Sigmoid colon (tissue), 7 donors: ENCODE results near the gene GRHL1. TPM values are rescaled to one million over a fixed set of nuclear protein-coding genes. Genes with fewer than 3 reads are reported as not detected.

Experiments used
- DNase-seq: peaks from one replicate; pipeline ENCODE4 v3.0.0-alpha.2; 2019
- H3K27ac ChIP-seq, 4 donors: fragments of 200-600 bp; sonication (generic); one replicate each; pipeline ENCODE4 v1.5.1; 2016 to 2019; ENCODE audit warnings: mild to moderate bottlenecking in 1 of 4
- H3K27me3 ChIP-seq, 3 donors: fragments of 200-600 bp; sonication (generic); one replicate each; pipeline ENCODE4 v1.5.1; 2019; ENCODE audit warnings: mild to moderate bottlenecking in 1 of 3
- H3K36me3 ChIP-seq, 4 donors: fragments of 200-600 bp; sonication (generic); one replicate each; pipeline ENCODE4 v1.5.1; 2016 to 2019
- H3K4me1 ChIP-seq, 4 donors: fragments of 200-600 bp; sonication (generic); one replicate each; pipeline ENCODE4 v1.5.1; 2017 to 2019
- H3K4me3 ChIP-seq, 4 donors: fragments of 200-600 bp; sonication (generic); one replicate each; pipeline ENCODE4 v1.5.1; 2017 to 2019; ENCODE audit warnings: mild to moderate bottlenecking in 2 of 4, moderate library complexity in 1 of 4
- H3K9me3 ChIP-seq, 4 donors: fragments of 200-600 bp in 3 of 4; sonication (generic) in 3 of 4; one replicate each; pipeline versions ENCODE4 v1.5.1 to v1.6.1; 2013 to 2019
- CTCF ChIP-seq, 4 experiments: fragments of 450-650 bp in 3 of 4; fragments of 200-600 bp in 1 of 4; IDR thresholded peaks; one replicate each; pipeline ENCODE4 v1.5.1; 2016 to 2019; ENCODE audit warnings: antibody characterized with exemption in 4 of 4, mild to moderate bottlenecking in 3 of 4, moderate library complexity in 2 of 4
- EP300 ChIP-seq, 4 donors: sonication (generic); formaldehyde crosslinking; IDR thresholded peaks; one replicate each; pipeline ENCODE4 v1.6.1; 2017; ENCODE audit warnings: antibody characterized with exemption in 4 of 4
- POLR2A ChIP-seq, 2 donors: fragments of 450-650 bp; IDR thresholded peaks; one replicate each; pipeline ENCODE4 v1.6.1; 2016; ENCODE audit warnings: antibody characterized with exemption in 2 of 2, mild to moderate bottlenecking in 2 of 2, moderate library complexity in 2 of 2
- POLR2AphosphoS5 ChIP-seq, 4 donors: sonication (generic); formaldehyde crosslinking; IDR thresholded peaks; one replicate each; pipeline ENCODE4 v1.6.1; 2017; ENCODE audit warnings: antibody characterized with exemption in 4 of 4
- WGBS, 2 donors: extraction: QIAGEN DNeasy Blood & Tissue Kit; methylation state at CpG; one replicate each; pipeline ENCODE4 v1.1.7; 2013; 5-methylcytosine and 5-hydroxymethylcytosine counted together
- intact Hi-C: fragments of 100-400 bp; cut with DNase I; formaldehyde crosslinking; loops from one replicate; pipeline ENCODE4 v1.15.1; 2023
- polyA plus RNA-seq, 3 donors: library from polyadenylated mRNA; stranded (reverse); fragments of 200-250 nt; gene quantifications; one replicate each; pipeline ENCODE4 v1.2.3, GENCODE V29; 2013
- total RNA-seq, 4 donors: library from RNA; depleted of rRNA; stranded (reverse); fragments of >200 nt; gene quantifications; one replicate each; pipeline ENCODE4 v1.1.0, GENCODE V29; 2016
- donor health status: healthy with polysubstance abuse.
- donor health status: Bipolar disorder and iron deficiency.
- donor health status: healthy.

The GRHL1 gene
- total and polyA plus RNA-seq, 7 donors = under 0.01 to 4.2 (median 1.4) TPM

GRCh38 chr2:10032746-10033105 is 81.2 kb downstream of the GRHL1 start:
- H3K4me1 ChIP-seq = peaks cover 0 to 26% (median 23%) of the 10 kb centered on the region in 4 donors
- H3K27ac ChIP-seq = no peak overlapping the region
- no peak overlapping the region for H3K4me3 ChIP-seq
- no peaks in the 10 kb centered on the region for H3K36me3 ChIP-seq
- WGBS, 2 donors = 98 to 99% methylated on average over 7 of the region's 7 CpGs
- no peaks in the 10 kb centered on the region for H3K9me3 ChIP-seq
- no peaks in the 10 kb centered on the region for H3K27me3 ChIP-seq
- TF ChIP-seq POLR2AphosphoS5 (IDR thresholded peaks at IDR 0.05) (no peak), CTCF (IDR thresholded peaks at IDR 0.05) (no peak), EP300 (IDR thresholded peaks at IDR 0.05) (no peak), POLR2A (IDR thresholded peaks at IDR 0.05) (no peak)
- DNase-seq = no peak
- intact Hi-C loops = no loop called here

DNA sequence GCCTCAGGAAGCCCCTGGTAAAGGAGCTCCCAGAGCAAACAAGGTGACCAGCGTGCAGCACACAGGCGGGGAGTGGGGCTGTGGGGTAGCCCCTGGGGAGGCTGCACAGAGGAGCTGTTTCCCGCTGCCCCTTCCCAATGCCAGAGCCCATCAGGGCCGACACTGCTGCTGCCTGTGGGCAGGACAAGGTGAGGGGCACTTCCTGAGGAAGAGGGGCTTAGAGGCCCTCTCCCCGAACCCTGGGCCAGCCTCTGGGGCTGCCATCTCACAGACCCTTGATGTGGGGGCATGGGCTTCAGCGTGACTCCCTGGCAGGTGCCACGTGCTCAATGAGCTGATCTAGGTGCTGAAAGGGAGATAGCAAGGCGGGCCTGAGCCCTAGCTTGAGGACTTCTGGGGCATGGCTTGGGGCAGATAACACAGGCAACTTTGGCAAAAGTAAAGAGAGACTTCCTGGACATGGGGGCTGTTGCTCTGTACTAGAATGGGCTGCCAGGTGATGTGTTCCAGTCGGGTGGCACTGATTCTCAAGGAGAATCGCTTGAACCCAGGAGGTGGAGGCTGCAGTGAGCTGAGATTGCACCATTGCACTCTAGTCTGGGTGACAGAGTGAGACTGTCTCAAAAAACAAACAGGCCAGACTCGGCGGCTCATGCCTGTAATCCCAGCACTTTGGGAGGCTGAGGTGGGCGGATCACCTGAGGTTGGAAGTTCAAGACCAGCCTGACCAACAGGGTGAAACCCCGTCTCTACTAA is 81.9 kb downstream of the GRHL1 start:
- TF ChIP-seq POLR2A (IDR thresholded peaks at IDR 0.05) = no peak
- no peak for TF ChIP-seq POLR2AphosphoS5 (IDR thresholded peaks at IDR 0.05)
- TF ChIP-seq EP300 (IDR thresholded peaks at IDR 0.05) = no peak
- no peak for TF ChIP-seq CTCF (IDR thresholded peaks at IDR 0.05)
- peaks cover 0 to 33% (median 30%) of the 10 kb centered on the region in 4 donors for H3K4me1 ChIP-seq
- intact Hi-C loops = no loop called here

DNA sequence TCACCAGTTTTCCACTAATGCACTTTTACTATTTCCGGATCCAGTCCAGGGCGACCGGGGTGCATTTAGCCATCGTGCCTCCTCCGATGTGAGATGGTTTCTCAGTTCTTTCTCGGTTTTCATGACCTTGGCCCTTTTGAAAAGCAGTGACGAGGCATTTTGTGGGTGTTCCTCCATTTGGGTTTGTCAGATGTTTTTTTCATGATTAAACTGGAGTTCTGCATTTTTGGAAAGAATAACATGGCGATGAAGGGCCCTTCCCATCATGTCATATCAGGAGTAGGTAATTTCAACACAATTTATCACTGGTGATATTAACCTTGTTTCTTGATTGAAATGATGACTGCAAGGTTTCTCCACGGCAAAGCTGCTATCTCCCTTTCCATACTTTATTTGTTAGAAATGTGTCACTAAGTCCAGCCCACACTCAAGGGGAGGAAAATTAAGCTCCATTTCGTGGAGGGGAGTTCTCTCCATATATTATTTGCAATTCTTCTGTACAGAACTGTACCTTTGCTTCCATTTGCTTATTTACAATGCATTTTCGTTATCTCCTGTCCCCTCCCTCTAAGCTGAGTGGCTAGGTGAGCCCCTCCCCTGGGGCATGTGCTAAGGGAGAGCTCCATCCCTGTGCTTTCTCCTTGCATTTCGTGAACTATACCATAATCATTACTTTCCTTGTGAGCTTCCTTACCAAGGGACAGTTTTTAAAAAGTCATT is 83.0 kb downstream of the GRHL1 start:
- Histone ChIP-seq H3K36me3 (no peaks in the 10 kb centered on the region), H3K4me3 (no peak overlapping the region), H3K4me1 (peaks cover 0 to 44% (median 41%) of the 10 kb centered on the region in 4 donors), H3K9me3 (no peaks in the 10 kb centered on the region), H3K27me3 (no peaks in the 10 kb centered on the region), H3K27ac (no peak overlapping the region)
- no peak for TF ChIP-seq EP300 (IDR thresholded peaks at IDR 0.05)
- no peak for TF ChIP-seq CTCF (IDR thresholded peaks at IDR 0.05)
- TF ChIP-seq POLR2AphosphoS5 (IDR thresholded peaks at IDR 0.05) = no peak
- TF ChIP-seq POLR2A (IDR thresholded peaks at IDR 0.05) = no peak
- WGBS, 2 donors = 82 to 86% methylated on average over 12 of the region's 12 CpGs
- intact Hi-C loops = no loop called here
- DNase-seq = no peak

More for the DNA sequence above, 81.9 kb downstream of the GRHL1 start:
- H3K36me3 ChIP-seq = no peaks in the 10 kb centered on the region
- no peaks in the 10 kb centered on the region for H3K9me3 ChIP-seq
- H3K27me3 ChIP-seq = no peaks in the 10 kb centered on the region
- 90 to 92% methylated on average over 14 of the region's 14 CpGs for WGBS, 2 donors
- no peak overlapping the region for H3K4me3 ChIP-seq
- no peak overlapping the region for H3K27ac ChIP-seq
- DNase-seq = no peak

DNA sequence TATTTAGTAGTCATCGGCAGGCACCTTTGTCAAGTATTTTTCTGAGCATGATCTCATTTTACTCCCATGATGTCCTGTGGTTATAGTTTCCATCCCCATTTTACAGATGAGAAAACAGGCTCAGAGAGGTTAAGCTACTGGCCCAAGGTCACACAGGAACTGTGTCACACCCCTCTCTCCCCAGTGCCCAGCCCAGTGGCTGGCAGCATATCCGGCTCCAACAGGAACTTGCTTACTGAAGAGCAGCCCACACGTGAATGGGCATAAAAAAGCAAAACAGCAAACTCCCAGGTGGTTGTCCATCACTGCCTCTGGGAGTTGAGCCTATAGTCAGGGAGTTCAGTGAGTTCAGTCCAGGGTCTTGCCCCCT is 83.5 kb downstream of the GRHL1 start:
- TF ChIP-seq POLR2A (IDR thresholded peaks at IDR 0.05) (no peak), EP300 (IDR thresholded peaks at IDR 0.05) (no peak), CTCF (IDR thresholded peaks at IDR 0.05) (no peak), POLR2AphosphoS5 (IDR thresholded peaks at IDR 0.05) (no peak)
- H3K4me1 ChIP-seq = peaks cover 0 to 50% (median 46%) of the 10 kb centered on the region in 4 donors
- H3K9me3 ChIP-seq = no peaks in the 10 kb centered on the region
- no peak overlapping the region for H3K4me3 ChIP-seq
- no peaks in the 10 kb centered on the region for H3K36me3 ChIP-seq
- no peaks in the 10 kb centered on the region for H3K27me3 ChIP-seq
- WGBS, 2 donors = 61 to 72% methylated on average over 3 of the region's 3 CpGs
- no peak for DNase-seq
- intact Hi-C loops = no loop called here
- peak overlapping the region in 2 of 4 donors; percentile 74 to 96 for H3K27ac ChIP-seq
